IMR-90 (cell line): ENCODE data around the gene RSU1. TPM values are rescaled to one million over a fixed set of nuclear protein-coding genes. Genes with fewer than 3 reads are reported as not detected.
A peak's percentile ranks its signal among the peaks of the same experiment; 100 is the strongest.

Experiments
- ATAC-seq: fragments of 200-7000 bp; cut with Tn5 transposase; 2 replicates; pipeline ENCODE4 v1.9.1; 2020; ENCODE audit warnings: low read depth, mild to moderate bottlenecking, moderate library complexity
- BruUV-seq: library from RNA; stranded (reverse); fragments of 400-500 nt; replicated peaks from 2 replicates; lab custom pipeline; 2021; lab: Mats Ljungman, UMichigan
- CTCF ChIA-PET: fragments of 300-600 bp; formaldehyde crosslinking; extraction: SDS; loops from one replicate; lab custom pipeline; 2021; ENCODE audit warnings: antibody characterized with exemption; lab: Yijun Ruan, JAX
- POLR2A ChIA-PET: fragments of 300-600 bp; sonication (Branson Sonifier 250); formaldehyde crosslinking; loops from one replicate; lab custom pipeline; 2022; ENCODE audit warnings: antibody characterized with exemption; ENCODE audit not compliant: unreplicated experiment; lab: Charles Lee
- DNase-seq: peaks from one replicate; pipeline ENCODE4 v3.0.0; 2013
- H2AFZ ChIP-seq: replicated peaks from 2 replicates; pipeline ENCODE3; 2013; ENCODE audit warnings: low read length, mild to moderate bottlenecking; ENCODE audit not compliant: poor library complexity
- H2AK5ac ChIP-seq: 2 replicates; pipeline ENCODE4 v1.6.1; 2013; ENCODE audit warnings: low read depth, low read length, inconsistent platforms
- H2AK9ac ChIP-seq: replicated peaks from 2 replicates; pipeline ENCODE3; 2013; ENCODE audit warnings: mild to moderate bottlenecking, low read depth, low read length, moderate library complexity; ENCODE audit not compliant: poor library complexity
- H2BK120ac ChIP-seq: 2 replicates; pipeline ENCODE4 v1.6.1; 2013; ENCODE audit warnings: low read depth, low read length, inconsistent platforms
- H2BK15ac ChIP-seq: 3 replicates; pipeline ENCODE4 v1.6.1; 2013; ENCODE audit warnings: low read depth, low read length, inconsistent platforms
- H2BK20ac ChIP-seq: 2 replicates; pipeline ENCODE4 v1.6.1; 2013; ENCODE audit warnings: low read depth, mild to moderate bottlenecking, inconsistent platforms, low read length, moderate library complexity
- H2BK5ac ChIP-seq: 2 replicates; pipeline ENCODE4 v1.6.1; 2013; ENCODE audit warnings: mild to moderate bottlenecking, low read depth, low read length, inconsistent platforms; ENCODE audit not compliant: poor library complexity, severe bottlenecking
- H3K14ac ChIP-seq: replicated peaks from 2 replicates; pipeline ENCODE4 v1.6.1; 2013; ENCODE audit warnings: low read depth, low read length, inconsistent platforms
- H3K18ac ChIP-seq: 2 replicates; pipeline ENCODE4 v1.6.1; 2013; ENCODE audit warnings: low read depth, low read length, control low read depth
- H3K23ac ChIP-seq: 2 replicates; pipeline ENCODE4 v1.6.1; 2013; ENCODE audit warnings: low read depth, low read length, inconsistent platforms
- H3K27ac ChIP-seq: 2 replicates; pipeline ENCODE4 v1.5.1; 2013; ENCODE audit warnings: mild to moderate bottlenecking, control low read depth, low read length; ENCODE audit not compliant: insufficient read depth
- H3K27me3 ChIP-seq: 2 replicates; pipeline ENCODE4 v1.6.1; 2013; ENCODE audit warnings: low read length; ENCODE audit not compliant: control insufficient read depth, insufficient read depth
- H3K36me3 ChIP-seq: 2 replicates; pipeline ENCODE4 v1.6.1; 2013; ENCODE audit warnings: low read length, mixed read lengths; ENCODE audit not compliant: control insufficient read depth, insufficient read depth
- H3K4ac ChIP-seq: 2 replicates; pipeline ENCODE4 v1.6.1; 2013; ENCODE audit warnings: low read depth, low read length, inconsistent platforms
- H3K4me1 ChIP-seq: 2 replicates; pipeline ENCODE4 v1.6.1; 2013; ENCODE audit warnings: low read length, mixed read lengths; ENCODE audit not compliant: control insufficient read depth, insufficient read depth
- H3K4me2 ChIP-seq: 2 replicates; pipeline ENCODE4 v1.6.1; 2013; ENCODE audit warnings: low read depth, mild to moderate bottlenecking, control low read depth, low read length, moderate library complexity
- H3K4me3 ChIP-seq: 2 replicates; pipeline ENCODE4 v1.5.1; 2013; ENCODE audit warnings: low read depth, mild to moderate bottlenecking, control low read depth, low read length, moderate library complexity; ENCODE audit not compliant: insufficient read depth
- H3K56ac ChIP-seq: 2 replicates; pipeline ENCODE4 v1.6.1; 2013; ENCODE audit warnings: low read length, inconsistent platforms; ENCODE audit not compliant: insufficient read depth; ENCODE audit errors: extremely low read depth
- H3K79me1 ChIP-seq, 2 experiments: 2 replicates each; pipeline ENCODE4 v1.6.1; 2013; ENCODE audit warnings: low read length in 2 of 2, inconsistent platforms in 1 of 2, low read depth in 1 of 2
- H3K9ac ChIP-seq: 2 replicates; pipeline ENCODE4 v1.6.1; 2013; ENCODE audit warnings: low read depth, low read length, control low read depth
- H3K9me1 ChIP-seq: 2 replicates; pipeline ENCODE4 v1.6.1; 2013; ENCODE audit warnings: low read length, inconsistent platforms; ENCODE audit not compliant: insufficient read depth
- H3K9me3 ChIP-seq: 2 replicates; pipeline ENCODE4 v1.6.1; 2013; ENCODE audit warnings: low read length; ENCODE audit not compliant: control insufficient read depth, insufficient read depth
- H4K20me1 ChIP-seq: 2 replicates; pipeline ENCODE4 v1.6.1; 2013; ENCODE audit warnings: low read length, inconsistent platforms; ENCODE audit not compliant: insufficient read depth
- H4K5ac ChIP-seq: 2 replicates; pipeline ENCODE4 v1.6.1; 2013; ENCODE audit warnings: mild to moderate bottlenecking, low read depth, low read length, control low read depth
- H4K8ac ChIP-seq, 2 experiments: 2 replicates each; pipeline ENCODE4 v1.6.1; 2013; ENCODE audit warnings: low read depth in 2 of 2, low read length in 2 of 2, control low read depth in 1 of 2, inconsistent platforms in 1 of 2
- H4K91ac ChIP-seq: 2 replicates; pipeline ENCODE4 v1.6.1; 2013; ENCODE audit warnings: low read depth, low read length, inconsistent platforms; ENCODE audit not compliant: insufficient read depth
- CHD1 ChIP-seq: IDR thresholded peaks from 2 replicates; pipeline ENCODE4 v1.6.1; 2012; ENCODE audit warnings: low read depth, low read length, improper control_type of control experiment
- CTCF ChIP-seq: conservative IDR thresholded peaks from 2 replicates; pipeline ENCODE4 v1.5.1; 2012; ENCODE audit warnings: mild to moderate bottlenecking, low read depth, low read length, improper control_type of control experiment
- MAFK ChIP-seq: IDR thresholded peaks from 2 replicates; pipeline ENCODE4 v1.6.1; 2012; ENCODE audit warnings: low read depth, low read length, improper control_type of control experiment
- MXI1 ChIP-seq: IDR thresholded peaks from 2 replicates; pipeline ENCODE4 v1.6.1; 2012; ENCODE audit warnings: low read depth, mild to moderate bottlenecking, low read length, moderate library complexity, borderline replicate concordance
- POLR2A ChIP-seq: IDR thresholded peaks from 2 replicates; pipeline ENCODE4 v1.6.1; 2012; ENCODE audit warnings: mild to moderate bottlenecking, low read depth, low read length
- RAD21 ChIP-seq: IDR thresholded peaks from 2 replicates; pipeline ENCODE4 v1.6.1; 2012; ENCODE audit warnings: low read length, improper control_type of control experiment
- RCOR1 ChIP-seq: IDR thresholded peaks from 2 replicates; pipeline ENCODE4 v1.6.1; 2012; ENCODE audit warnings: mild to moderate bottlenecking, low read length, improper control_type of control experiment; ENCODE audit not compliant: insufficient replicate concordance
- RFX5 ChIP-seq: IDR thresholded peaks from 2 replicates; pipeline ENCODE4 v1.8.0; 2012; ENCODE audit warnings: low read depth, mild to moderate bottlenecking, low read length, moderate library complexity
- SMC3 ChIP-seq: fragments of 150-350 bp; IDR thresholded peaks from 2 replicates; pipeline ENCODE4 v1.6.1; 2016; ENCODE audit warnings: low read depth, mild to moderate bottlenecking, antibody characterized with exemption, low read length, moderate library complexity
- WGBS, 2 experiments: methylation state at CpG; one replicate each; pipeline versions ENCODE4 v1.1.5 to v1.1.7; 2013; ENCODE audit warnings: missing lambda C conversion rate in 2 of 2; ENCODE audit not compliant: insufficient read length in 1 of 2; ENCODE audit errors: extremely low coverage in 2 of 2; 5-methylcytosine and 5-hydroxymethylcytosine counted together
- dilution Hi-C: fragments of 300-500 bp; cut with HindIII; formaldehyde crosslinking; loops from one replicate; pipeline ENCODE4 v1.14.3; 2018; ENCODE audit warnings: low sequenced_read_pairs; ENCODE audit not compliant: unreplicated experiment
- in situ Hi-C: fragments of 300-500 bp; cut with MboI; formaldehyde crosslinking; loops from 3 replicates; pipeline ENCODE4 v1.14.3; 2019; ENCODE audit warnings: low sequenced_read_pairs, inconsistent platforms, mixed read lengths
- intact Hi-C: fragments of 100-400 bp; cut with micrococcal nuclease; formaldehyde crosslinking; loops from 2 replicates; pipeline ENCODE4 v1.10.0; 2022
- polyA plus RNA-seq, 3 experiments: library from polyadenylated mRNA; depleted of rRNA; stranded (reverse); fragments of >200 nt; gene quantifications; 2 replicates each; pipeline ENCODE4 v1.2.3, GENCODE V29; 2012; ENCODE audit warnings: low replicate concordance in 1 of 3
- total RNA-seq: library from RNA; depleted of rRNA; stranded (reverse); fragments of >200 nt; gene quantifications from 2 replicates; pipeline ENCODE4 v1.2.3, GENCODE V29; 2012

RSU1 gene
- total and polyA plus RNA-seq, 2 of the 4 experiments (the other 2 are of a cell fraction): 134 to 148 TPM

- dilution Hi-C loops (no loop called here), intact Hi-C loops (loop anchor here (1.0 to 5.0 kb wide), 5 partner anchors 114 to 404 kb away; no protein-coding TSS in a partner anchor), in situ Hi-C loops (no loop called here)
- Histone ChIP-seq H3K36me3 (no peaks in the 10 kb centered on the region), H2BK5ac (no peak overlapping the region), H3K14ac (no peak overlapping the region), H4K5ac (no peak overlapping the region), H3K23ac (no peak overlapping the region), H4K8ac (peak overlapping the region in 1 of 2 experiments; percentile 42; a peak in 1 of 4 replicates), H3K4me1 (peaks cover 3% of the 10 kb centered on the region), H3K9me1 (peaks cover 5% of the 10 kb centered on the region), H3K56ac (no peak overlapping the region), H2BK20ac (peak overlapping the region; percentile 22; the same call in 1 of the 2 replicates), H2AK5ac (no peak overlapping the region), H3K9me3 (no peaks in the 10 kb centered on the region), H2AK9ac (no peak overlapping the region), H3K4me2 (no peak overlapping the region), H3K4me3 (no peak overlapping the region), H4K20me1 (no peaks in the 10 kb centered on the region), H3K27ac (no peak overlapping the region), H3K9ac (no peak overlapping the region), H2AFZ (no peak overlapping the region), H2BK15ac (no peak overlapping the region), H3K27me3 (no peaks in the 10 kb centered on the region), H3K4ac (no peak overlapping the region; the same call in 1 of the 2 replicates), H3K79me1 (no peaks in the 10 kb centered on the region), H3K18ac (no peak overlapping the region), H4K91ac (no peak overlapping the region), H2BK120ac (peak overlapping the region; percentile 41)
- ATAC-seq (peak; percentile 80), DNase-seq (peak; percentile 68)
- CTCF ChIA-PET: interaction anchor here (0.5 to 1.7 kb wide), 9 partner anchors 11 to 404 kb away, joined by 3 to 8 read pairs (median 3); no protein-coding TSS in a partner anchor
- peak; percentile 85 for TF ChIP-seq SMC3
- no peak for TF ChIP-seq CHD1
- TF ChIP-seq MXI1: no peak
- no peak for TF ChIP-seq POLR2A
- peak; percentile 76 for TF ChIP-seq CTCF
- peak; percentile 82 for TF ChIP-seq RAD21
- TF ChIP-seq RCOR1: no peak
- no peak for TF ChIP-seq RFX5
- no peak for TF ChIP-seq MAFK
- no TSS peak for BruUV-seq
- POLR2A ChIA-PET: interaction anchor here (0.7 kb wide), 1 partner anchor 19 kb away, joined by 3 read pairs; no protein-coding TSS in a partner anchor
- WGBS, 2 experiments: 0% methylated on average over 1 of the region's 4 CpGs; no CpG with 5 or more reads in 1 of the 2 experiments
Observed at GRCh38 chr10:16853201-16853600, 36.0 kb upstream of the RSU1 start.
